Left lobe of liver (tissue), 2 donors: ENCODE measurements around the gene VWA8. TPM values are rescaled to one million over a fixed set of nuclear protein-coding genes. Genes with fewer than 3 reads are reported as not detected.

ENCODE experiments used
- ATAC-seq: fragments of 200-7000 bp; cut with Tn5 transposase; one replicate; pipeline ENCODE4 v1.9.1; 2020; ENCODE audit warnings: mild to moderate bottlenecking, moderate library complexity
- DNase-seq: peaks from one replicate; pipeline ENCODE4 v3.0.0-alpha.2; 2020; ENCODE audit warnings: low spot score
- total RNA-seq: library from RNA; stranded (reverse); gene quantifications from one replicate; pipeline ENCODE4 v1.2.1, GENCODE V29; 2021
- donor health status: DM: no; HTN: no; CAD: no; lungs with moderate emphysema.
- donor health status: DM: no; HTN: yes; CAD: no.

VWA8 gene
- total RNA-seq, 1 donor from 2014 or later: 24.8 TPM

DNA sequence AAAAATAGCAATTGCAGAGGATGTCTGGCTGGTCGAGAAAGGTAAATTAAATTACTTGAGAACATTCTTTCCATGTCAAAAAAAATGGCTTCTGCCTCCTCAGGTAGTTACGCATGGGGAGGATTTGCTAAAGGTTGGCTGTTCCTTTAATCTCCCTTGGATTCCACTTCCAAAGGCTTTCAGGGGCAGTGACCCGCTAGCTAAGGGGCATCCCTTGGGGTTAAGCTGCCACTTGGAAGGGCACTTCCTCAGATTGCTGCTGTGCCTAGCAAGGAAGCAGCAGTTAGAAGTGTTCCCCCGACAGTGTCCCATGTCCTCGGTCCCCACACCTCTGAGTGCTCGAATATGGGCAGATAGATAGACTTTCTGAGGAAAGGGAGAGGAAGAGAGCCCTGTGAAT, 395.1 kb downstream of the VWA8 start:
- ATAC-seq (no peak), DNase-seq (no peak)

DNA sequence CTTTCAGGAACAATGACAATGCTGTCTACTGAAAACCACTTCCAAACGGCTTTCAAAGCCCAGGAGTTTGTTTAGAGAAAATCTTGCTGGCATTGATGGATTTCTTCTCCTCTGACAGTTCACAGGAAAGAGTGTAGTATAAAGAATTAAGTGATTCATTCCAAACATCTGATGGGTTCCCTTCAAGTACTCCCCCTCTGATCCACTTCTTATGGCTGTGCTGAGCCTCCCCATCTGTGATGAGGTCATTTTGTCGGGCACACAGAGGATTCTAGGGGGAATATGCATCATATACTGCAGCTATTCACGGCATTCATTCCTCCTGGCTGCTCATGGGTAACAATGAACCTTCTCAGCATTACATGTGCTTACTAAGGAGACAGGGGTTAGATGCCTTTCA, 395.7 kb downstream of the VWA8 start:
- no peak for DNase-seq
- ATAC-seq: no peak

GRCh38 chr13:41563984-41564365, 396.9 kb downstream of the VWA8 start:
- ATAC-seq (no peak), DNase-seq (no peak)

DNA sequence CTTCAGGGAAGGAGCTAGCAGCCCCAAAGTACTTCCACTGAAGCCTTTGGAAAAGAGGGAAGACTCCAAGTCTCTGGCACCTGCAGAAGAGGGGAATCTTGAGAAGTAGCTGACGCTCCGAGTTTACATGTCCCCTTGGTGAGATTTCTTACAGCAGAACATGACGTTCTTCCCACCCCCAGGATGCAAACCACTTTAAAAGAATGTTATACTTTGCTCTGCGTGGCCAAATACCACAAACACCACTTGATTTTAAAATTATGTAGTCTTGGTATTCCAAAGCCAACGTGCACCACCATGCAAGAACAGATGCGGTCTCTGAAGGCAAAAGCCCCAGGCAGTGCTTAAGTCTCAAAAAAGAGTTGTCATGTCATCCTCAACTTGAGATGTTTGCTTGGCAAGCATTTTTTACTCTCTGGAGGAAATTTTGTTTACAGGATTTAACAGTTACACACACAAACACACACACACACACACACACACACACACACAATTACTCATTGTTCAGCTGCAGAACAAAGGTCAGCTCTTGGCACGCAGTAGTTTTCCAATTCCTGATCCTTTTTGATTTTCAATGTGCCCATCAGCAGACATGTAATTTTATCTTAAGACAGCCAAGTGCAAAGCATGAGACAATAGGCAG, 397.4 kb downstream of the VWA8 start:
- ATAC-seq (no peak), DNase-seq (no peak)

DNA sequence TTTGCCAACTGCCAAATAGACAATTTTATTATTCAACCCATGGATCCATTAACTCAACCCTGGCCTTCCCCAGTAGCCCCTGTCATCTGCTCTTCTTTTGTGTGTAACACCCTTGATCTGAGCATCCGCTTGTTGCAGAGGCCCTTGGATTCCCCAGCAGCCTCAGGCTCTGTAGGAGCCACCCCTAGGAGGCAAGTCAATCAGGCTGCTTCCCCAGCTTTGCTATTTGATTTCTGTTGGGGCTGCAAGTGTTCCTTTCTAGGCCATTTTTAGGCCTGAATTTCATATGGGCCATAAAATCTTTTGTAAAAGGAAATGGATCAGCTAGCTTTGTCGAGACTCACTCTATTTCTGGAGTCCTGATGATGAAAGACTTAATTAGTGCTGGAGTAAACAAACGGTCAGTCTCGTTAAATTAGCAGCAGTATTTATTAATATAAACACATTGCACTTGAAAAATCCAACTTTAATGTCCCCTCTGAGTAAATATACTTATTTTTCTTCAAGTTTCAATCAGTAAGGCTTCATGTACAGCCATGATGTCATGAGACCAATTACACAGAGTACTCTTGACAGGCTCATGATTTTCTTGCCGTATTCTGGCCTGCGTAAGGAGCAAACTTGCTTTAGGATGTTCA, 398.2 kb downstream of the VWA8 start:
- ATAC-seq (no peak), DNase-seq (no peak)

GRCh38 chr13:41562083-41562482, 398.8 kb downstream of the VWA8 start:
- DNase-seq (no peak), ATAC-seq (no peak)

DNA sequence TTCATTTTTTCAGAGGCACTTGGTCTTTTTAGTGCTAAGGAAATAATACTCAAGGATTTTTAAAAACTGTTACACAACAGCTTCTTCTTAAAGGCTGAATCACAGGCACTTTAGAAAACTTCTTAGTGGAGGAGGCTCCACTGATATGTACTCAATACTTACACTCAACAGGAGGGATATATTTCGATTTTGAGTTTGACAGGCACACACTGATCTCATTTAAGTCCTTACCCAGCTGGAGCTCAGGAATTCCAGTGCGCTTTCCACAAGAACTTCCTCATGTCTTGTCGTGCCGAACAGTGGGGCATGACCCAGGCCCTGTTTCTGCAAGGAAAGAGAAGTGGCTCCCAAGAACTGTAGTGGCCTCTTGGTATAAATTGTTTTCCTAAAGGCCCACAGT, 399.7 kb downstream of the VWA8 start:
- ATAC-seq: no peak
- no peak for DNase-seq

GRCh38 chr13:41558781-41559560, 401.9 kb downstream of the VWA8 start:
- DNase-seq (no peak), ATAC-seq (no peak)

DNA sequence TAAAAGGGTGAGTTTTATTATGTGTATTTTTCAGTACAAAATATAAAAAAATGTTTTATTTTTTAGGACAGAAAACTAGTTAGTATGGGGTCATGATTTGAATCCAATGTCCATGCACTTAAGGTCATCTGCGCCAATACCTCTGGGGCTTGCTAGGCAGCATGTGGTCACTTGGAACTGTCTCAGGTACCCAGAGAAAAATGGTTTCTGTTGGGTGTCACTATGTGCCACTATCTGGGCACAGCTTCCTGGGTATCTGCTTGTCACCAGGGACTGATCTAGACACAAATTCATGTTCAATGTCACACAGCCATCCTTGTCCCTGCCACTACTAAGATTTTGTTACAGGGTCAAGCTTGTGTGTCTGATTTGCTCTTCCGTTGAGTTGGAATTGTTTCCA, 403.2 kb downstream of the VWA8 start:
- no peak for ATAC-seq
- no peak for DNase-seq

- ATAC-seq (no peak), DNase-seq (no peak)
Observed at GRCh38 chr13:41554626-41555386, 406.1 kb downstream of the VWA8 start.

DNA sequence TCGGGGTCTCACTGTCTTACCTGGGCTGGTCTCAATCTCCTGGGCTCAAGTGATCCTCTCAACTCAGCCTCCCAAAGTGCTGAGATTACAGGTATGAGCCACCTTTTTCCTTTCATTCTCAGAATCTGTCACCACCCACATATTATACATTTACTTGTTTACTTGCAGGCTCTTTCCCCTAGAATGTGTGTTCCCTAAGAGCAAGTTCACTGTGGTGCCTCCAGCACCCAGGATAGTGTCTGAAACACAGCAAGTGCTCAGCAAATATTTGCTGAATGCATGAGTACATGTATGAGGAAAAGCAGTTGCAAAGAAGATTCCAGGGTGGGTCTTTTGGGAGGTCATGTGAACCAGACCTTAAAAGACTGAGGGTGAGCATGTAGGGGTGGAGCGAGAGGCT, 406.7 kb downstream of the VWA8 start:
- DNase-seq: no peak
- ATAC-seq: no peak

- ATAC-seq: no peak
- no peak for DNase-seq
Observed at GRCh38 chr13:41552031-41552430, 408.9 kb downstream of the VWA8 start.

- DNase-seq: no peak
- ATAC-seq: no peak
Observed at GRCh38 chr13:41550276-41550675, 410.6 kb downstream of the VWA8 start.

DNA sequence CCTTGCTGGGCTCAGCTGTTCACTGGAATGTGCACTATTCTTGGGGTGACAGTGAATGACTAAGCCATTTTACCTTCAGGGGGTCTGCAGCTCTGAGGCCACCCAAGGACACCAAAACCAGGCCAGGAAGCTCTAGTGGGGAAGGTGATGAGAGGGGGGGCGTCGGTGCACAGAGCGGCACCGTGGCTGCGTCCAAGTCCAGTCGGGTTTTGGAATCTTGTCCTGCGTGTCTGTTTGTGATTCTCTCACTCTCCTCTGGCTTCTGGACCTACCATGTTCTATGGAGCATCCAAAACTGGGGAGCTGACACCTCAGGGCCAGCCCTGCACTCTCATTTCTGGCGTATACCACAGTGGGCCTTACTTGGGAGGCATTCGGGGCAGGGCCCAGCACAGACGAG, 411.4 kb downstream of the VWA8 start:
- ATAC-seq: no peak

GRCh38 chr13:41548910-41549309, 412.0 kb downstream of the VWA8 start:
- DNase-seq: no peak
- ATAC-seq: no peak

More for the DNA sequence above, 411.4 kb downstream of the VWA8 start:
- DNase-seq: no peak

DNA sequence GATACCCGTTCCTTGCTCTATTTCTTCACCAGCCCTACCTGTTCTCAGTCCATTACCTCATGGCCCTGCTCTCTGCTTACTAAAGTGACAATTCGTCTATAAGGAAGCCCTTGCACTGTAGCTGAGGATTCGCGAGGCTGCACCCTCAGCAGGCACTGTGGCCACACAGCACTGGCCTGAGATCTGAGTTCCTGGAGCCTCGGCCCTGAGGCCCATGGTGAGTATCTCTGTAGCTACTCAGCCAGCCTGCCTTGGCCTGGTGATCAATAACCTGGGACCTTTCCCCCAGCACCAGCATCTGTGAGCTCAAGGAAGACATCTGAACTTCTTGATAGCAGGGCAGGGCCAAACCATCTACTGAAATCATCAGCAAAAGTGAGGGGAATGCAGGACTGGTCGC, 412.9 kb downstream of the VWA8 start:
- ATAC-seq (no peak), DNase-seq (no peak)

- DNase-seq: no peak
Observed at GRCh38 chr13:41547251-41548000, 413.5 kb downstream of the VWA8 start.

DNA sequence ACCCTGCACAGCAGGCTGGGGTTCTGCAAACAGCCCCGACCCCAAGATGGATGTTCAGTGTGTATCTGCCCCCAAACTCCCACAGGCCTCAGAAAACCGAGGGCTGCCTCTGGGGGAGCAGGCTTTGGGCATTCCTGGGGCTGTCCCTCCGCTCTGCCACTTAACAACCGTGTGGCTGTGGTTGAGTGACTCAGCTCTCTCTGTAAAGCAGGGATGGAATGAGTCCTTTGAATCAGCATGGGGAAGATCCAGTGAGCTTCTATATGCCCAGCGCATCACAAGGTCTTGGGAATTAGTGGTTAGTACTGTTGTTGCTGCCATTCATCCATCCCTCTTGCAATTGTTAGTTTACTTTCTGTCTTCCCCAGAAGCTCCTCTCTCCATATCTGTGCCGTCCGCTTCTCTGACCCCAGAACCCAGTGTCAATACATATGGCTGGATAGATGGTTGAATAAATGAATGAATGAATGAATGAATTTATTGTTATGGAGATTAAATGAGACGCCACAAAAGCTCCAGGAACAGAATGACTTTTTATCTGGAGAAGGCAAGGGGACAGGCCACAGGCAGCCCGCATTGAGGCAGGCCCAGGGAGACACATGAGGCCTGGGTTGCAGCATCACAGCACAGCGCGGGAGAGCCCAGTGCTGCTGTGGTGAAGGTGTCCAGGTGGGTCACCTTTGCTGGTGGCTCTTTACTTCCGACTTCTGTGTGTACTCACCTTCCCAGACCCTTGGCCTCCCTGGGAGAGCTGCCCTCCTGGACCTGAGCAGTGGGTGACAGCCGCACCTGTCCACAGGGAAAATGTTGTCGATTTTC, 414.3 kb downstream of the VWA8 start:
- ATAC-seq (no peak), DNase-seq (no peak)

More at GRCh38 chr13:41547251-41548000, 413.5 kb downstream of the VWA8 start:
- ATAC-seq: no peak

DNA sequence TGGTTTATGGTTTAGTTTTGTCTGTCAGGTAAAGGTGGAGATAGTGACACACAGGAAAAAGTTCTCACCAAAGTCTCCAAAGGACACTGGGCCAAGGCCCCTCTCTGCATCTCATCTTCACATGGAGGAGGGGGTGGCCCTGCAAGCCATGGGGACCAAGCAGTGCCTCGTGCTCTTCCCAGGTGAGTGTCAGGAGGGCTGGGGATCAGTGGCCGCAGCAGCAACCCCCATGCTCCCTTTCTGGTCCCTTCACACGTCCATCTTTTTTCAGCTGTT, 415.5 kb downstream of the VWA8 start:
- ATAC-seq: no peak

GRCh38 chr13:41543664-41544300, 417.1 kb downstream of the VWA8 start:
- no peak for DNase-seq
- ATAC-seq: no peak

More for the DNA sequence above, 415.5 kb downstream of the VWA8 start:
- DNase-seq: no peak
